BLaER1 (cell line): ENCODE measurements around the gene USP31.

Experiments used
- H3K27ac ChIP-seq: shearing (Covaris generic); formaldehyde crosslinking; 2 replicates; pipeline ENCODE4 v1.8.1; 2022
- H3K27me3 ChIP-seq: shearing (Covaris generic); formaldehyde crosslinking; 2 replicates; pipeline ENCODE4 v1.8.1; 2022
- H3K36me3 ChIP-seq: shearing (Covaris generic); formaldehyde crosslinking; 2 replicates; pipeline ENCODE4 v1.8.1; 2022
- H3K4me1 ChIP-seq: shearing (Covaris generic); formaldehyde crosslinking; 2 replicates; pipeline ENCODE4 v1.8.1; 2022
- H3K4me2 ChIP-seq: shearing (Covaris generic); formaldehyde crosslinking; 2 replicates; pipeline ENCODE4 v1.8.1; 2022
- H3K4me3 ChIP-seq: shearing (Covaris generic); formaldehyde crosslinking; 2 replicates; pipeline ENCODE4 v1.8.1; 2022
- H3K9ac ChIP-seq: shearing (Covaris generic); formaldehyde crosslinking; 2 replicates; pipeline ENCODE4 v1.8.1; 2022
- H3K9me3 ChIP-seq: shearing (Covaris generic); formaldehyde crosslinking; 2 replicates; pipeline ENCODE4 v1.8.1; 2022
- H4K20me1 ChIP-seq: shearing (Covaris generic); formaldehyde crosslinking; 2 replicates; pipeline ENCODE4 v1.8.1; 2022
- Cebpa-rat ChIP-seq: shearing (Covaris generic); IDR thresholded peaks from 2 replicates; pipeline ENCODE4 v1.8.1; 2022

The USP31 gene

GRCh38 chr16:23160574-23160973 is 11.3 kb upstream of the USP31 start:
- TF ChIP-seq Cebpa-rat = no peak
- H3K4me1 ChIP-seq = peaks cover 6% of the 10 kb centered on the region; the same call in 1 of the 2 replicates
- H3K9ac ChIP-seq = no peak overlapping the region
- H3K4me2 ChIP-seq = no peak overlapping the region
- H3K27ac ChIP-seq = no peak overlapping the region
- no peaks in the 10 kb centered on the region; the same call in 1 of the 2 replicates for H3K9me3 ChIP-seq
- H3K27me3 ChIP-seq = no peaks in the 10 kb centered on the region
- no peaks in the 10 kb centered on the region for H4K20me1 ChIP-seq
- no peak overlapping the region for H3K4me3 ChIP-seq
- no peaks in the 10 kb centered on the region for H3K36me3 ChIP-seq

GRCh38 chr16:23160082-23160481 is 10.8 kb upstream of the USP31 start:
- no peaks in the 10 kb centered on the region for H3K36me3 ChIP-seq
- no peak overlapping the region for H3K4me3 ChIP-seq
- peaks cover 6% of the 10 kb centered on the region; the same call in 1 of the 2 replicates for H3K4me1 ChIP-seq
- no peak overlapping the region for H3K4me2 ChIP-seq
- H3K27me3 ChIP-seq = no peaks in the 10 kb centered on the region
- no peak overlapping the region for H3K27ac ChIP-seq
- no peak overlapping the region for H3K9ac ChIP-seq
- TF ChIP-seq Cebpa-rat = no peak
- no peaks in the 10 kb centered on the region for H4K20me1 ChIP-seq
- H3K9me3 ChIP-seq = no peaks in the 10 kb centered on the region; the same call in 1 of the 2 replicates

- Histone ChIP-seq H3K4me2 (no peak overlapping the region), H4K20me1 (no peaks in the 10 kb centered on the region), H3K27me3 (no peaks in the 10 kb centered on the region), H3K36me3 (no peaks in the 10 kb centered on the region), H3K4me3 (no peak overlapping the region), H3K9ac (no peak overlapping the region), H3K9me3 (no peaks in the 10 kb centered on the region), H3K4me1 (peaks cover 6% of the 10 kb centered on the region; the same call in 1 of the 2 replicates), H3K27ac (no peak overlapping the region)
- no peak for TF ChIP-seq Cebpa-rat
These were observed 8.9 kb upstream of the USP31 start for GRCh38 chr16:23158114-23158513.

- no peak overlapping the region for H3K4me2 ChIP-seq
- H3K27me3 ChIP-seq = no peaks in the 10 kb centered on the region
- no peak overlapping the region for H3K4me3 ChIP-seq
- H3K27ac ChIP-seq = no peak overlapping the region
- no peak overlapping the region for H3K9ac ChIP-seq
- TF ChIP-seq Cebpa-rat = no peak
- peaks cover 6% of the 10 kb centered on the region; the same call in 1 of the 2 replicates for H3K4me1 ChIP-seq
- no peaks in the 10 kb centered on the region for H3K36me3 ChIP-seq
- no peaks in the 10 kb centered on the region for H4K20me1 ChIP-seq
- H3K9me3 ChIP-seq = no peaks in the 10 kb centered on the region
These were observed 7.8 kb upstream of the USP31 start for GRCh38 chr16:23156946-23157460.

- Histone ChIP-seq H3K4me1 (peaks cover 6% of the 10 kb centered on the region; the same call in 1 of the 2 replicates), H3K36me3 (no peaks in the 10 kb centered on the region), H3K9ac (no peak overlapping the region), H4K20me1 (no peaks in the 10 kb centered on the region), H3K9me3 (no peaks in the 10 kb centered on the region), H3K4me2 (no peak overlapping the region), H3K27me3 (no peaks in the 10 kb centered on the region), H3K4me3 (no peak overlapping the region), H3K27ac (no peak overlapping the region)
- TF ChIP-seq Cebpa-rat = no peak
These were observed 6.9 kb upstream of the USP31 start for GRCh38 chr16:23156110-23156509.

- H3K4me2 ChIP-seq = no peak overlapping the region
- H4K20me1 ChIP-seq = no peaks in the 10 kb centered on the region
- H3K4me1 ChIP-seq = peaks cover 6% of the 10 kb centered on the region; the same call in 1 of the 2 replicates
- no peak overlapping the region for H3K9ac ChIP-seq
- no peak overlapping the region for H3K4me3 ChIP-seq
- no peaks in the 10 kb centered on the region for H3K9me3 ChIP-seq
- H3K27me3 ChIP-seq = no peaks in the 10 kb centered on the region
- no peak for TF ChIP-seq Cebpa-rat
- no peak overlapping the region for H3K27ac ChIP-seq
- H3K36me3 ChIP-seq = no peaks in the 10 kb centered on the region
These were observed 6.3 kb upstream of the USP31 start for GRCh38 chr16:23155445-23156049.

- H3K27me3 ChIP-seq = no peaks in the 10 kb centered on the region
- H3K4me3 ChIP-seq = no peak overlapping the region
- no peak overlapping the region for H3K4me2 ChIP-seq
- no peaks in the 10 kb centered on the region for H3K36me3 ChIP-seq
- H3K27ac ChIP-seq = no peak overlapping the region
- TF ChIP-seq Cebpa-rat = no peak
- H3K9me3 ChIP-seq = no peaks in the 10 kb centered on the region
- peaks cover 21% of the 10 kb centered on the region for H3K4me1 ChIP-seq
- no peak overlapping the region for H3K9ac ChIP-seq
- H4K20me1 ChIP-seq = peaks cover 1% of the 10 kb centered on the region
These were observed 3.3 kb upstream of the USP31 start for GRCh38 chr16:23152386-23153178.

- Histone ChIP-seq H3K4me1 (peaks cover 36% of the 10 kb centered on the region), H3K27ac (no peak overlapping the region), H3K9me3 (no peaks in the 10 kb centered on the region), H3K36me3 (no peaks in the 10 kb centered on the region), H3K4me3 (peak overlapping the region; percentile 88), H3K9ac (peak overlapping the region; percentile 83; the same call in 1 of the 2 replicates), H3K27me3 (no peaks in the 10 kb centered on the region), H4K20me1 (peaks cover 28% of the 10 kb centered on the region), H3K4me2 (peak overlapping the region; percentile 94)
- no peak for TF ChIP-seq Cebpa-rat
These were observed 727 bp upstream of the USP31 start for GRCh38 chr16:23149993-23150364.

GRCh38 chr16:23148513-23149266 is 562 bp downstream of the USP31 start:
- no peaks in the 10 kb centered on the region for H3K36me3 ChIP-seq
- peak overlapping the region; percentile 83 for H3K9ac ChIP-seq
- H4K20me1 ChIP-seq = peaks cover 40% of the 10 kb centered on the region
- peak overlapping the region; percentile 75 for H3K27ac ChIP-seq
- no peak for TF ChIP-seq Cebpa-rat
- no peaks in the 10 kb centered on the region for H3K9me3 ChIP-seq
- no peaks in the 10 kb centered on the region for H3K27me3 ChIP-seq
- peak overlapping the region; percentile 94 for H3K4me2 ChIP-seq
- H3K4me1 ChIP-seq = peaks cover 46% of the 10 kb centered on the region
- peak overlapping the region; percentile 88 for H3K4me3 ChIP-seq
